Sigmoid colon (tissue), 7 donors: ENCODE measurements around the gene RBM5. TPM values are rescaled to one million over a fixed set of nuclear protein-coding genes. Genes with fewer than 3 reads are reported as not detected.

Experiments
- DNase-seq: peaks from one replicate; pipeline ENCODE4 v3.0.0-alpha.2; 2019
- H3K27ac ChIP-seq, 4 donors: fragments of 200-600 bp; sonication (generic); one replicate each; pipeline ENCODE4 v1.5.1; 2016 to 2019; ENCODE audit warnings: mild to moderate bottlenecking in 1 of 4
- H3K27me3 ChIP-seq, 3 donors: fragments of 200-600 bp; sonication (generic); one replicate each; pipeline ENCODE4 v1.5.1; 2019; ENCODE audit warnings: mild to moderate bottlenecking in 1 of 3
- H3K36me3 ChIP-seq, 4 donors: fragments of 200-600 bp; sonication (generic); one replicate each; pipeline ENCODE4 v1.5.1; 2016 to 2019
- H3K4me1 ChIP-seq, 4 donors: fragments of 200-600 bp; sonication (generic); one replicate each; pipeline ENCODE4 v1.5.1; 2017 to 2019
- H3K4me3 ChIP-seq, 4 donors: fragments of 200-600 bp; sonication (generic); one replicate each; pipeline ENCODE4 v1.5.1; 2017 to 2019; ENCODE audit warnings: mild to moderate bottlenecking in 2 of 4, moderate library complexity in 1 of 4
- H3K9me3 ChIP-seq, 4 donors: fragments of 200-600 bp in 3 of 4; sonication (generic) in 3 of 4; one replicate each; pipeline versions ENCODE4 v1.5.1 to v1.6.1; 2013 to 2019
- EP300 ChIP-seq, 4 donors: sonication (generic); formaldehyde crosslinking; IDR thresholded peaks; one replicate each; pipeline ENCODE4 v1.6.1; 2017; ENCODE audit warnings: antibody characterized with exemption in 4 of 4
- POLR2A ChIP-seq, 2 donors: fragments of 450-650 bp; IDR thresholded peaks; one replicate each; pipeline ENCODE4 v1.6.1; 2016; ENCODE audit warnings: antibody characterized with exemption in 2 of 2, mild to moderate bottlenecking in 2 of 2, moderate library complexity in 2 of 2
- POLR2AphosphoS5 ChIP-seq, 4 donors: sonication (generic); formaldehyde crosslinking; IDR thresholded peaks; one replicate each; pipeline ENCODE4 v1.6.1; 2017; ENCODE audit warnings: antibody characterized with exemption in 4 of 4
- WGBS, 2 donors: extraction: QIAGEN DNeasy Blood & Tissue Kit; methylation state at CpG; one replicate each; pipeline ENCODE4 v1.1.7; 2013; 5-methylcytosine and 5-hydroxymethylcytosine counted together
- intact Hi-C: fragments of 100-400 bp; cut with DNase I; formaldehyde crosslinking; loops from one replicate; pipeline ENCODE4 v1.15.1; 2023
- polyA plus RNA-seq, 3 donors: library from polyadenylated mRNA; stranded (reverse); fragments of 200-250 nt; gene quantifications; one replicate each; pipeline ENCODE4 v1.2.3, GENCODE V29; 2013
- total RNA-seq, 4 donors: library from RNA; depleted of rRNA; stranded (reverse); fragments of >200 nt; gene quantifications; one replicate each; pipeline ENCODE4 v1.1.0, GENCODE V29; 2016
- TF ChIP-seq, protein P1 (sequence below), 4 experiments: fragments of 450-650 bp in 3 of 4; fragments of 200-600 bp in 1 of 4; IDR thresholded peaks; one replicate each; pipeline ENCODE4 v1.5.1; 2016 to 2019; ENCODE audit warnings: antibody characterized with exemption in 4 of 4, mild to moderate bottlenecking in 3 of 4, moderate library complexity in 2 of 4
- donor health status: healthy with polysubstance abuse.
- donor health status: Bipolar disorder and iron deficiency.
- donor health status: healthy.

Gene RBM5
- total and polyA plus RNA-seq, 7 donors, result 19.4 to 294 (median 149) TPM

DNA sequence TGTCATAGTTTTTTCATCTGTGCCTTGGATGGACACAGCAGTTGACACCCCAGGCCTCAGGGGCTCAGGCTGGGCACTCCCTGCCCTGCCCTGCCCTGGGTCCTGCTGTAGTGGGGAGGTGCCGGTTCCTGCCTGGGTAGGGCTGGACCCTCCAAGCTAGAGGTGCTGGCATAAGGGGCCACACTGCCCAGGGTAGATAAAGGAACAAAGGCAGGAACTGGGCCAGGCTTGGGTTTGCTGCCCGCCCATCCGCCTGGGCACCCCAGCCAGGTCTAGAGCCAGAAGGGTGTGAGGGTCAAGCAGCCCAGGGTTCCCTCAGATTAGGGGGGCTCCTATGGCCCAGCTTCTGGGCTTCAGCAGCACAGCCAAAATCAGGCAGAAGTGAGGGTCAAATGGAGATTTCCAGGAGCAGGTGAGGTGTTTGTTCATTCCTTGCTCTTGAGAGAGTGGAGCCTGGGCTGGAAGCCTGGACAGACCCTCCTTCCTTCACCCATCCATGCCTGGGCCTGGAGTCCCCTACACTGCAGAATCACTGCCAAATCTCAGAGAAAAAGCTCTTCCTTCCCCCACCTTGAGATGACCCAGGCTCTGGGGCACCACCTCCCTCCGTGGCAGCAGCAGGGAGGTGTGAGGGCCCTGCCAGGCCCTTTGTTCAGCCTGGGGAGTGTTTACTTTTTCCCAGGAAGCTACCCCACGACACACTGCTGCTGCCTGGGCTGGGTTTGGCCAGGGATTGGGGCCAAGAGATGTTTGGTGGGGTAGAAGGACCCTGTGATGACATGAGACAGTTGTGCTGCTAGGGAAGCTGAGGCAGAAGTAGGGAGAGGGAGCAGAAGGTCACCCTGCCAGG is 73.5 kb downstream of the RBM5 start:
- Histone ChIP-seq H3K4me1 (peaks cover 0 to 100% (median 93%) of the 10 kb centered on the region in 4 donors), H3K27me3 (no peaks in the 10 kb centered on the region), H3K9me3 (no peaks in the 10 kb centered on the region), H3K27ac (peak overlapping the region; percentile 86 to 91 (median 88)), H3K4me3 (no peak overlapping the region), H3K36me3 (no peaks in the 10 kb centered on the region)
- no peak for DNase-seq
- intact Hi-C loops, result no loop called here
- TF ChIP-seq POLR2A (IDR thresholded peaks at IDR 0.05), result no peak
- TF ChIP-seq, protein P1, sequence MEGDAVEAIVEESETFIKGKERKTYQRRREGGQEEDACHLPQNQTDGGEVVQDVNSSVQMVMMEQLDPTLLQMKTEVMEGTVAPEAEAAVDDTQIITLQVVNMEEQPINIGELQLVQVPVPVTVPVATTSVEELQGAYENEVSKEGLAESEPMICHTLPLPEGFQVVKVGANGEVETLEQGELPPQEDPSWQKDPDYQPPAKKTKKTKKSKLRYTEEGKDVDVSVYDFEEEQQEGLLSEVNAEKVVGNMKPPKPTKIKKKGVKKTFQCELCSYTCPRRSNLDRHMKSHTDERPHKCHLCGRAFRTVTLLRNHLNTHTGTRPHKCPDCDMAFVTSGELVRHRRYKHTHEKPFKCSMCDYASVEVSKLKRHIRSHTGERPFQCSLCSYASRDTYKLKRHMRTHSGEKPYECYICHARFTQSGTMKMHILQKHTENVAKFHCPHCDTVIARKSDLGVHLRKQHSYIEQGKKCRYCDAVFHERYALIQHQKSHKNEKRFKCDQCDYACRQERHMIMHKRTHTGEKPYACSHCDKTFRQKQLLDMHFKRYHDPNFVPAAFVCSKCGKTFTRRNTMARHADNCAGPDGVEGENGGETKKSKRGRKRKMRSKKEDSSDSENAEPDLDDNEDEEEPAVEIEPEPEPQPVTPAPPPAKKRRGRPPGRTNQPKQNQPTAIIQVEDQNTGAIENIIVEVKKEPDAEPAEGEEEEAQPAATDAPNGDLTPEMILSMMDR (IDR thresholded peaks at IDR 0.05), result no peak
- no peak for TF ChIP-seq POLR2AphosphoS5 (IDR thresholded peaks at IDR 0.05)
- TF ChIP-seq EP300 (IDR thresholded peaks at IDR 0.05), result no peak
- 48 to 71% methylated on average over 5 of the region's 5 CpGs for WGBS, 2 donors

DNA sequence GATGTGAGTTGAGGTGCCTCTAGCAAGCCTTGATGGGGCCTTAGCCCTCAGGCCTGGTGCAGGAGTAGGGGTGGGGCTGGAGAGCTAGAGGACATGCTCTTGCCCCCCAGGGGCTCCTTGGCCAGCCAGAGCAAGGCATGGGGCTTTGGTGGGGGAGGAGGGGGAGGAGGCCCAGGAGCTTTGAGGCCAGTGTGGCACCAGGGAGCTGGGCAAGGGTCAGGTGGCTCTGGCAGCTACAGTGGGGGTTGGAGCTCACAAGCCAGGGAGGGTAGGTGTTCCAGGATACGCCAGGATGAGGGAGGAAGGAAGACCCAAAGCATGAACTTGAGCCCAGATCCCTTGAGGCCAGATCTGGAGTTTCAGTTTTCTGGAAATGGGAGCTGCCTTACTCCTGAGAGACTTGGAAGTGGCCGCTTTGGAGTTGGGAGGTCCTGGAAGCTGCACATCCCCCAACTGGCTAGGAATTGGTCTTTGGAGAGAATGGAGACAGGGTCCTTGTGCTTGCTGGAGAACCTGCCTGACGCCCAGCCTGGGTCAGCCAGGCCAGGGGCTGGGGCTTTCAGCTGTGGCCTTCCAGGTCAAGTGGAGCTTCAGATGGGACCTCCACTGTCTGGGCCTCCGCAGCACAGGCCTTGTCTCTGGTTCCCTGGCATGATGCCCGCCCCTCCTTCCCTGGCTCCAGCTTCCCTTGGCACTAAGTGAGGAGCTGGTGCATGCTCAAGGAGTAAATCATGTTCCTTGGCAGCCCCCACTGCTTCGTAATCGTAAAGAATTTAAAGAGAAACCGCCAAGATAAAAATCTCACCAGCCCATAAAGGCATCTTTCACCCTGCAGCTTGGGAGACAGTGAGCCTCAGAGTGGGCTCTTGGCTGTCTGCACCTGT is 75.1 kb downstream of the RBM5 start:
- H3K4me3 ChIP-seq, result no peak overlapping the region

DNA sequence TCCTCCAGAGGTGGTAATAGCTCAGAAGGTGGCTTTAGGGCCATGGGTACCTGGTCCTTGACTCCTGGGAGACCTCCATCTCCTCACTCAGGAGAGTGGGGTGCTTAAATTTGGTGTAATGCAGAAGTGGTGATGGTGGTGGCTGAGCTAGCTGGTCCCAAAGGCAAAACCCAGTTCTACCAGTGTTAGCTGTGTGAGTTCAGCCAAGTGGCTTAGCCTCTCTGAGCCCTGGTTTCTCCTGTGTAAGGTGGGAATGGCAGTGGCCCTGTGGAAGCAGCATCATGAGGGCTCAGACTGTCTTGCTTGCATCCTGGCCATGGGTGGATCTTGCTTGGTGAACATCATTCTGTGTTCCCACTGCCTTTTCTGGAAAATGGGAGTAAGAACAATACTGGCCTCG is 75.8 kb downstream of the RBM5 start:
- 39 to 56% methylated on average over 1 of the region's 1 CpG for WGBS, 2 donors
- no peak overlapping the region for H3K4me3 ChIP-seq

More for the DNA sequence above, 75.1 kb downstream of the RBM5 start:
- TF ChIP-seq POLR2A (IDR thresholded peaks at IDR 0.05) (no peak), POLR2AphosphoS5 (IDR thresholded peaks at IDR 0.05) (peak; percentile 31 to 80 (median 64)), EP300 (IDR thresholded peaks at IDR 0.05) (no peak)
- TF ChIP-seq, protein P1 (IDR thresholded peaks at IDR 0.05), result no peak
- 35 to 61% methylated on average over 8 of the region's 8 CpGs for WGBS, 2 donors
- H3K4me1 ChIP-seq, result peaks cover 0 to 100% (median 95%) of the 10 kb centered on the region in 4 donors
- H3K27me3 ChIP-seq, result no peaks in the 10 kb centered on the region
- no peaks in the 10 kb centered on the region for H3K36me3 ChIP-seq
- H3K9me3 ChIP-seq, result no peaks in the 10 kb centered on the region
- peak overlapping the region; percentile 86 to 91 (median 88) for H3K27ac ChIP-seq
- DNase-seq, result peak; percentile 96
- intact Hi-C loops, result no loop called here

More for the DNA sequence above, 75.8 kb downstream of the RBM5 start:
- Histone ChIP-seq H3K4me1 (peaks cover 0 to 100% (median 97%) of the 10 kb centered on the region in 4 donors), H3K9me3 (no peaks in the 10 kb centered on the region), H3K27ac (peak overlapping the region; percentile 86 to 91 (median 88)), H3K36me3 (no peaks in the 10 kb centered on the region), H3K27me3 (no peaks in the 10 kb centered on the region)
- intact Hi-C loops, result no loop called here
- DNase-seq, result no peak
- TF ChIP-seq POLR2AphosphoS5 (IDR thresholded peaks at IDR 0.05) (no peak), EP300 (IDR thresholded peaks at IDR 0.05) (no peak), POLR2A (IDR thresholded peaks at IDR 0.05) (no peak)
- TF ChIP-seq, protein P1 (IDR thresholded peaks at IDR 0.05), result no peak
